GM21390 (cell line): ENCODE data around the gene SVIL.
"Not testable (repeated sequence)": the region's sequence is repeated elsewhere in the genome, so short reads cannot be mapped to it uniquely, and the experiment has no call there.

Source experiments
- ATAC-seq: cut with Tn5 transposase; IDR thresholded peaks from one replicate; pipeline ENCODE4 v1.9.1; 2021; ENCODE audit not compliant: unreplicated experiment

Gene SVIL

GRCh38 chr10:29522918-29523317, 111.9 kb downstream of the SVIL start:
- ATAC-seq, result no peak

DNA sequence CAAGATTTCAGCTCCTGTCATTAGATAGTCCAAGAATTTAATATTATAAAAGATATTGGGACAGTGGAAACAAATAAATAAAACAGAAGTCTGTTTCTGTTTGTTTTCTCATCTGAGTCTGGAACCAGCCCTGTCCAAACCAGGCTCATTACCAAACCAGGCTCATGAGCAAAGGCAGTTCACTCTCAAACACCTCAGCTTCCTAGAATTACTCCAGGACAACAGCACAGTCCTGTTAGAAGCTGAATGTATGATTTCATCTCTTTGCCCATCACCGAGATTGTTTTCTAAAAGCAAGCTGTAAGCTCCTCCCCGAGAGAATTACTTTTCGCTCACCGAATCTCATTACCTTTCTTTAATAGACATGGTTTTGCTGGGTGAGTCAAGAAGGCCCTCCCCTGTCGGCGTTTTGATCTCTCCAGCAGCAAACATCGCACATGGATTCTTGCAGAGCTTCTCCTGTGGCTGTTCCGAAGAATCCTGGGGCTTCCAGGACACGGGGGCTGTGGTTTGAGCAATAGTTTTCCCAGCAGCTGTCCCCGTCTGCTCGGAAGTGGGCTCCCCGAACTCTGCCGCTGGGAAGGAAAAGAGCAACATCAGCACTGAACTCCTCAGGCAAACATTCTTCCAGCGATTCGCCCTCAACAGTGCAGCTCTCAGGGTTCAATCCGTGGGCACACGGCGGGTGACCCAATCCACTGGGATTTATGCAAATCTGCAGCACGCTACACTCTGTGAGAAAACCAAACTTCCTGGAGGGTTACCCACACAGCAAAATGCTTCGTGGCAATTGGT, 112.5 kb downstream of the SVIL start:
- ATAC-seq, result no peak

GRCh38 chr10:29519659-29520058, 115.1 kb downstream of the SVIL start:
- no peak for ATAC-seq

- ATAC-seq, result no peak
These were observed 117.3 kb downstream of the SVIL start for GRCh38 chr10:29517352-29517923.

GRCh38 chr10:29516309-29516932, 118.3 kb downstream of the SVIL start:
- ATAC-seq, result not testable (repeated sequence)

- not testable (repeated sequence) for ATAC-seq
These were observed 118.9 kb downstream of the SVIL start for GRCh38 chr10:29515879-29516278.

DNA sequence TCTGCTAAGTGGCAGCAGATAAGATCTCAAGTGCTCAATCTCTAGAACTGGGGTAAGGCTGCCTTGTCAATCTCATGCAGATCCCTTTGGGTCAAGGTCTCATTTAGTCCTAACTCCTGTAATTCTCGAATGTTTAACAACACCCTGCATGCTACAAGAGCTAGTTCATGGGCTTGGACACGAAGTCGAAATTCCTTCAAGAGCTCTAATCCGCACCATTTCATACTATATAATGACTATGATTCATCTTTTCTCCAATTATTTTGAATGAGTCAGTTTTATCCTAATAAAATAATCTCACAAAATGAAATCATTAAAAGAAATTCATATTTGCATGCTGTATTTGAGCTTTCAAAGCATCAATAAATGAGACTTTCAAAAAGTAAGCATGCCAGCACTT, 119.7 kb downstream of the SVIL start:
- not testable (repeated sequence) for ATAC-seq

GRCh38 chr10:29514306-29514705, 120.5 kb downstream of the SVIL start:
- ATAC-seq, result no peak

- no peak for ATAC-seq
These were observed 122.3 kb downstream of the SVIL start for GRCh38 chr10:29512425-29512974.

DNA sequence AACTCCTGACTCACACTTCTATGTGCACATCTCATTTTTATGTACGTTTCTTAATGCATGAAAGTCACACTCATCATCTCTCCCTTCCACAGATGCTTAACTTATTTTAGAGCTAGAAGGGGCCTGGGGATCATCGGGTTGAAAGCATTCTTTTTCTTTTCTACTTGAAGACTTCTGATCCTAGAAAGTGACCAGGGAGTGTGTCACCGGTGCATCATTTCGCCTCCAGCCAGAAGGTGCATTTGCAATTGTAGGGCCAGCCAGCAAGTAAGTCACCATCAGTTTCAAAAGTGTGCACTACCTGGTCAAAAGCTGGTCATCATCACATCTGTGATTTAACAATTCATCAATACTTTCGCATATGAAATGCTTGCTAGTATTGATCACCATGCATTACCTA, 123.0 kb downstream of the SVIL start:
- not testable (repeated sequence) for ATAC-seq

- not testable (repeated sequence) for ATAC-seq
These were observed 124.2 kb downstream of the SVIL start for GRCh38 chr10:29510483-29511157.

GRCh38 chr10:29508554-29509244, 126.1 kb downstream of the SVIL start:
- ATAC-seq, result no peak

DNA sequence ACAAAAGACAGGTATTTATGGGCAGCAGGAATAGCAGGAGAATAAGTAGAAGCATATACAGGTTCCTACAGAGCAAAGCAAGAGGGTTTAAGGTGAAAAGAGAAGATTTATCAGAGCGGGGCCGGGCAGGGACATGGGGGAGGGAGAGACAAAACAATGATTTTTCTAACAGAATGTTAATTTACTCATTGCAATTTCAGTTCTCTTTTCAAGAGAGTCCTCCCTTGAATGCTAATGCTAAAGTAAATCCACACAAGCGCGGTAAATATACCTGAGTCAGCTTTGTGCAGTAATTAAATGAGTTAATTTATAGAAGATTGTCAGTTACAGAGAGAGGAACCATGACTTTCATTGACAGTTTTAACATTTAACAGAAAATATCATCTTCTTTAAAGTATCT, 127.0 kb downstream of the SVIL start:
- not testable (repeated sequence) for ATAC-seq

DNA sequence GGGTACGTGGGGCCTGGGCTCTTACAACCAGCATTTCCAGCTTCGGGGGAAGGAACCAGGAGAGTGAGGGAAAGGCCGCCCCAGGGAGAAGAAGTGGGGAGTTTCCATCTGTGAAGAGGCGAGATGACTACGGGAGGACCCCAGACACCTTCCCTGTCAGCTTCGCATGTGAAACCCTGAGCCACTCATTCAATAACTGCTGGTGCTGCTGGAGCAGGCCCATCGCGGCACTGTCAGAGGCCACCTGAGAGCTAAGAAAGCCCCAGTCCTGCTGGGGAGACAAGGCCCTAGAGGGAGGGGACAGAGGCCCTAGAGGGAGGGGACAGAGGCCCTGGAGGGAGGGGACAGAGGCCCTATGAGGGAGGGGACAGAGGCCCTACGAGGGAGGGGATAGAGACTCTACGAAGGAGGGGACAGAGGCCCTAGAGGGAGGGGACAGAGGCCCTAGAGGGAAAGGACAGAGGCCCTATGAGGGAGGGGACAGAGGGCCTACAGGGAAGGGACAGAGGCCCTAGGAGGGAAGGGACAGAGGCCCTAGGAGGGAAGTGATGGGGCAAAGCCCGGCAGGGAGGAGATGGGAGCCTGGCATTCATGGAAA, 128.3 kb downstream of the SVIL start:
- not testable (repeated sequence) for ATAC-seq

DNA sequence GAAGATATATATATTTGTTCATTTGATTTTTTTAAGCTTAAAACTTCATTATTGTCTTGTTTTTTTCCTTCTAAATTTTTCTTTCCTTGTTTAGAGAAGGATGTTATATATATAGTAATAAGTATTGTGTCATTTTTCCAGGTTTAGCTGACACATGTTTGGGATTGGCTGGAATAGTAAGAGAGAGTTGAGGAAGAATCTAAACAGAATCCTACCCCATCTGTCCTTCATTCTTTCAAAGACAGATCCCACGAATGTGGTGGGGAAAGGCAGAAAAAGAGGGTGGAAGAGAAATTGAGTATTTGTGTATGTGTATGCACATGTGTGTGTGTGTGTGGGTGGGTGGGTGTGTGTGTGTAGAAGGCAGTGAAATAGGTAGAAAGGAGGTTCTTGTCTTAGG, 132.4 kb downstream of the SVIL start:
- ATAC-seq, result no peak

DNA sequence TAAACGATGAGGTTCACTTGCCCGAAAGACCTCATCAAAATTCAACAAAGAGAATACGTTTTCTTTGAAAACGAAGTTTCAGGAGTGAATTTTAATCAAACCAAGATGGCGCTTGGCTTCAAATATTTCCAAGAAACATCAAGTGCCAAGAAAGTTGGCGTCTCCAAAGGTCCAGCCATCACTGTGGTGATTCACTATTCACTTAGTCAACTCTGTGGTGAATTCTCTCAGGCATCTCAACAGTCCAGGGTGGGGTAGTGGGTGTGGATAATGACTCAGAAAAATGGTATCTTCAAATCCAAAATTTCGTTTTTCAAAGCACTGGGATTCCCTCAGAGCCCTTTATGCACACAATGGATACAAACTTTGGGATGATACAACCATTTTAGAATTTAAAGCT, 133.1 kb downstream of the SVIL start:
- ATAC-seq, result no peak

DNA sequence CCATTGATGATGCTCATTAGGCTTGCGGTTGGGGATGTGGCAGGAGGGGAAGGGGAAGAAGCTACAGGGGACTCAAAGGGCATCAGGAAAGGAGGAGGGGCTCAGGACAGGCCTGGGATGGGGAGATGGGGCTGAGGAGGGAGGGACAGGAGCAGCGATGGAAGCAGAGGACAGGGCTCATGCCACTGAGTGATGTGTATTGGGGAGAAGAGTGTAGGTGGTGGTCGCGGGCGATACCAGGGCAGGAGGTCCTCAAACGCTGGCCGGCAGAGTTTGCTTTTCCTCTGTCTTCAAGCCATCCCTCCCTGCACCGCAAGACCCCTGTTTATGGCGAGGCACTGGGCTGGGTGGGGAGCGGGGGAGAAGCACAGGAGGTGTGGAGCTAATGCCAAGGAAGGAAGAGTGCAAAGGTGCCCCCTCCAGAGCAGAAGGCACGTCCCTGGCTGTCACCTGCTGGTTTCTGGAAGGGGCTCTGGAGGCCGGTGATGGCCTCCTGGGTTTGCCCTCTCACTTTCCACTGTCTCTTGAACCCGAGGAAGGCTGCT, 134.7 kb downstream of the SVIL start:
- no peak for ATAC-seq

GRCh38 chr10:29496341-29497162, 138.2 kb downstream of the SVIL start:
- ATAC-seq, result peak; percentile 70

DNA sequence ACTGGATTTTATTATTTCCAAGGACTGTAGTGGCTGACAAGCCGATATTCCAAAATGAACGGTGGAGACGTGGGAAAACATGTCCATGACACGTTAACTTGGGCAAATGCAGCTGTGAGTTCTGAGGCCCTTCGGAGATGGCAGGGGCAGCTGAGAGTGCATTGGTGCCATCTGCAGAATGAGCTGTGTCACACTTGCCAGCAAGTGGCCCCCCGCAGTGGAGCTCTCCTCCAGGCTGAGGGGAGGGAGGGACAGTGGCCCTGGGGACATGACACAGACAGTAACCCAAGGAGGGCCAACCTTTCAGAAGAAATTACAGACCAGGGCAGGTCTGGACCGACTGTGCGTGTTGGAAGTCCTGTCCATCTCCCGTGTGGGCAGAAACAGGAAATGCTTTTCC, 139.4 kb downstream of the SVIL start:
- no peak for ATAC-seq
